Measurements from ENCODE around the gene AK1. TPM values are rescaled to one million over a fixed set of nuclear protein-coding genes. Genes with fewer than 3 reads are reported as not detected.

Gene AK1
- total RNA-seq, 1 donor from 2014 or later, result 60.2 TPM

DNA sequence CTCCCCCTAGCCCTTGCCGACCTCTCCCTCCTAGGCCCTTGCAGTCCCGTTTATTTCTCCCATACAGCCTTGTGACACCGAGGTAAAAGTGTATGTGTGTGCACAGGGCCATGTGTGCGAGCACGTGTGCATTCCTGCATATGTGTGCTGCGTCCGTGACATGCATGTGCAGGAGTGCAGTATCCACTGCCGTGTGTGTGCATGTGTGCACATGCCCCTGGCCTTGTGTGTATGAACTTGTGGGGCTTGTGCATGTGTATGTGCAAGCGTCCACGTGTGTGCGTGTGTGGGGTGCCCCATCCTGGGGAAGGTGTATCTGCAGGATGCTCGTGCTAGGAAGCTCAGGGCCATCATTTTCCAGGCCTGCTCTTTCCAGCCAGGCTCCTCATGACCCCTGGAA is 6.6 kb downstream of the AK1 start:
- intact Hi-C loops (cut with micrococcal nuclease), result loop anchor here (1.0 to 5.0 kb wide), 5 partner anchors 50 to 369 kb away; partner anchors contain the start of genes CDK9 and TOR2A

DNA sequence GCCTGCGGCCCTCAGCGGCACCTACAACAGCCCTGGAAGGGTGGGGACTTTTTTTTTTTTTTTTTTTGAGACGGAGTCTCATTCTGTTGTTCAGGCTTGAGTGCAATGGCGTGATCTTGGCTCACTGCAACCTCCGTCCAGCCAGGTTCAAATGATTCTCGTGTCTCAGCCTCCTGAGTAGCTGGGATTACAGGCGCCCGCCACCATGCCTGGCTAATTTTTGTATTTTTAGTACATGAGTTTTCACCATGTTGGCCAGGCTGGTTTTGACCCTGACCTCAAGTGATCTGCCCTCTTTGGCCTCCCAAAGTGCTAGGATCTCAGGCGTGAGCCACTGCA is 7.4 kb downstream of the AK1 start:
- intact Hi-C loops (cut with micrococcal nuclease), result loop anchor here (1.0 to 5.0 kb wide), 5 partner anchors 51 to 368 kb away; partner anchors contain the start of genes CDK9 and TOR2A

DNA sequence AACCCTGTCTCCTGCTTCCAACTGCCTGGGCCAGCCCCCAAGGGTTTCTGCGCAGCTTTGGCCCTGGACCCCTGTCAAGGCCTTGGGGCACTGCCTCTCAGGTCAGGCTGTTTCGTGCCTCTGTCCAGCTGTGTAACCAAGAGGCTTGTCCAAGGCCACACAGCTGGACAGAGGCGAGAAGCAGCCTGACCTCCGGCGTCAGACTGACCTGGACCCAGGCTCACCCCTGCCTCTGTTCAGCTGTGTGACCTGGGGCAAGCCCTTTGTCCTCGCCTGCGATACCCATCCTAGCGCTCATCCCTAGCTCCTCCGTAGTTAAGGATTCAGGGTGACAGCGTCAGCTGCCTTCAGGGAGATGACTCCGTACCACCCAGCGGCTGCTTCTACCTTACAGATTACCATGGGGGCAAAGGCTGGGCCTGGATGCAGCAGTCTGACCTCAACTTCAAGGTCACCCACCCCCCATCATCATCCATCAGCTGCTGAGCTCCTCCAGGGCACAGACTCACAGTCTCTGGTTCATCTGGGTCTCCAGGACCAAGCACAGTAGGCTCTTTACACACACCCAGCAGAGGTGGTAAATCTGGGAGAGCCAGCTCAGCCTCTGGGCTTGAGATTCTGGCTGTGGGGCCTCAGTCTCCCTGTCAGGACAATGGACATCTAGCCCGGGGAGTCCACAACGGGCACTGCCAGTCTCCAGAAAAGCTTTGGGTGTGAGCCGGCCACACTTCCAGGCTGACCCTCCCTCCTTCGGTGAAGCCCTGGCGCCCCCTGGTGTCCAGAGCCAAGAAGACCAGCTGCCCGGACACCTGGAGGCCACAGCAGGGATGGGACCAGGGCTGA is 7.9 kb downstream of the AK1 start:
- intact Hi-C loops (cut with micrococcal nuclease), result loop anchor here (1.0 to 5.0 kb wide), 7 partner anchors 52 to 367 kb away; partner anchors contain the start of genes CDK9, FPGS and TOR2A

GRCh38 chr9:127868278-127868902 is 9.1 kb downstream of the AK1 start:
- intact Hi-C loops (cut with micrococcal nuclease), result loop anchor here (5.0 kb wide), 1 partner anchor 66 kb away; the partner anchor contains the start of gene FPGS

GRCh38 chr9:127867356-127868277 is 9.9 kb downstream of the AK1 start:
- intact Hi-C loops (cut with micrococcal nuclease), result loop anchor here (5.0 kb wide), 1 partner anchor 65 kb away; the partner anchor contains the start of gene FPGS

- intact Hi-C loops (cut with micrococcal nuclease), result loop anchor here (5.0 kb wide), 1 partner anchor 64 kb away; the partner anchor contains the start of gene FPGS
Measured at GRCh38 chr9:127866535-127866934, 10.9 kb downstream of the AK1 start.

- intact Hi-C loops (cut with micrococcal nuclease), result loop anchor here (5.0 kb wide), 1 partner anchor 64 kb away; the partner anchor contains the start of gene FPGS
Measured at GRCh38 chr9:127865645-127866464, 11.6 kb downstream of the AK1 start.

DNA sequence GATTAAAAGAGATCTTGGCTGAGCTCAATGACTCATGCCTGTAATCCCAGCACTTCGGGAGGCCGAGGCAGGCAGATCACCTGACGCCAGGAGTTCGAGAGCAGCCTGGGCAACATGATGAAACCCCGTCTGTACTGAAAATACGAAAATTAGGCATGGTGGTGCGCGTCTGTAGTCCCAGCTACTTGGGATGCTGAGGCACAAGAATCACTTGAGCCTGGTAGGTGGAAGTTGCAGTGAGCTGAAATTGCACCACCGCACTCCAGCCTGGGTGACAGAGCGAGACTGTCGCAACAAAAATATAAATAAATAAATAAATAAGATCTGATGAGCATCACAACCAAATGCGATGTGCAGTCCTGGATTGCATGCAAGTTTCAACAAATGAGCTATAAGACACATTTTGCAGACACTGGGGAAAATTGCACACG is 14.3 kb downstream of the AK1 start:
- intact Hi-C loops (cut with micrococcal nuclease), result no loop called here

DNA sequence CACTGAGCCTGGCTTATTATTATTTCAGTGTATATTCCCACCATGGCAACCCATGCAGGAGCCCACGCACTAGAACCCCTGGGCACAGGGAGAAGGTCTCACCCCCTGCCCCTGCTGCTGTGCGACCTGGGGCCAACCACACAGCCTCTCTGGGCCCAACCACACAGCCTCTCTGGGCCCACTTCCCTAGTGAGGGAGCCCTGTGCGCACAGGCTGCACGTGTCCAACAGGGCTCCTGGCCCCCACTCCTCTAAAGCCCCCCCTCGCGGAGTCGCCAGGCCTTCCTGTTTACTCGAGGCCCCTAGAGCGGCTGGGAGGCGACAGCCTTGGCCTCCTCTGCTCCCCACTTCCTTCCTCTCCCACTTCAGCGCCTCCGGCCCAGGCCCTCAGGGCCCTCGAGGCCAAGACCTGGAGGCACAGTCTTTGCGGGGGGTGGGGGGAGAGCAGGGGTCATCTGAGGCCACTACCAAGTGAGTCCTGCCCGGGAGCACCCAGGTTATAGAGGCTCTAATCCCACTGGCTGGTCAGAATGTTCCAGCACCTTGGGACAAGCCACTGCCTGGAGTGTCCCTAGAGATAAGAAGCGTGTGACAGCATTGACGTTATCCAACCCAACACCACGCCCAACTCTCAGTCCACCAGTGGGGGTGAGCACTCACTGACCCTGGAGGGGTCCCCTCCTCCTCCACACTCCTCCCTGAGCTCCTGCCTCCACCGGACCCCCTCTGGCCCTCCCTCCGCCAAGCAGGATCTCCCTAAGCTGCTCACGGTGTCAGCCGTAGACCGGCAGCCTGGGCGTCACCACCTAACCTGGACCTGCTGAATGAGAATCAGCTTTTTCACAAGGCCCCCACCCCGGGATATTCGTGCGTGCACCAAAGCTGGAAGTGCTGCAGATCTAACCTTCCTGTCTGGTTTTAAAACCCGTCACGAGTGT is 15.1 kb downstream of the AK1 start:
- intact Hi-C loops (cut with micrococcal nuclease), result no loop called here

GRCh38 chr9:127860779-127861178 is 16.7 kb downstream of the AK1 start:
- intact Hi-C loops (cut with micrococcal nuclease), result no loop called here

- intact Hi-C loops (cut with micrococcal nuclease), result no loop called here
Measured at GRCh38 chr9:127860260-127860659, 17.2 kb downstream of the AK1 start.

DNA sequence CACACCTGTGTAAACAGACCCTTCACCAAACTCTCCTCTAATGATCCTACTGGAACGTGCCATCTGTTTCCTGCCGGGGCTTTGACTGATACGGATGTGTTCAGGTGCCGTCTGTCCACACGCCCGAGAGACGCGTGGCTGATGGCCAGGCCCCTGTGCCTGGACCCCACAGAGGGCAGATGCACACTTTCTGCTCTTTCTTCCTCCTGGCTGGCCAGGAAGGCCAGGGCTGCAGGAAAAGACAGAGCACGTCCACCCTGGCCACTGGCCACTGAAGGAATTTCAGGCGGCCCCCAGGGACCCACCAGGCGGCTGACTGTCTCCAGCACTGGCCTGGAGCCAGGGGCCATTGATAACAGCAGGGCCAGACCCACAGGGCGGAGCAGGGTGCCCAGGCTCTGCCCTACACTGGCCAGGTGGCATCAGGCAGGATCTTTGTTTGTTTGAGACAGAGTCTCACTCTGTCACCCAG is 19.4 kb downstream of the AK1 start:
- intact Hi-C loops (cut with micrococcal nuclease), result no loop called here

DNA sequence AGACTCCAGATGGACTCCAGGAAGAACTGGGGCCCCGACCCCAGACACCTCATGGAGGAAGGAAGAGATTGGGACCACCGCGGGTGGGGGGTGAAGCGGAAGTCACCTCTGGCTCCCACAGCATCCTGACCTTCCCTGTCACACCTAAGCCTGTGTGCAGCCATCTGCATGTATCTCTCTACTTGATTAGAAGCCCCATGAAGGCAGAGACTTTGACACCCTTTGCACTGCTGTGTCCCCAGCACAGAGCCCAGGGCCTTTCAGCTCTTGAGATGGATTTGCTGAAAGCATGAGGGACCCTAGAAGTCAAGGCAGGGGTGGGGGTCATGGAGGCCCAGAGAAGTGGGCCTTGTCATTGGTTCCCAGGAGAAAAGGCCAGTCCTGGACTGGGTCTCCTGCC is 20.2 kb downstream of the AK1 start:
- intact Hi-C loops (cut with micrococcal nuclease), result no loop called here

- intact Hi-C loops (cut with micrococcal nuclease), result no loop called here
Measured at GRCh38 chr9:127856729-127857116, 20.8 kb downstream of the AK1 start.

- intact Hi-C loops (cut with micrococcal nuclease), result no loop called here
Measured at GRCh38 chr9:127856094-127856728, 21.3 kb downstream of the AK1 start.

- intact Hi-C loops (cut with micrococcal nuclease), result no loop called here
Measured at GRCh38 chr9:127855522-127855921, 22.0 kb downstream of the AK1 start.

DNA sequence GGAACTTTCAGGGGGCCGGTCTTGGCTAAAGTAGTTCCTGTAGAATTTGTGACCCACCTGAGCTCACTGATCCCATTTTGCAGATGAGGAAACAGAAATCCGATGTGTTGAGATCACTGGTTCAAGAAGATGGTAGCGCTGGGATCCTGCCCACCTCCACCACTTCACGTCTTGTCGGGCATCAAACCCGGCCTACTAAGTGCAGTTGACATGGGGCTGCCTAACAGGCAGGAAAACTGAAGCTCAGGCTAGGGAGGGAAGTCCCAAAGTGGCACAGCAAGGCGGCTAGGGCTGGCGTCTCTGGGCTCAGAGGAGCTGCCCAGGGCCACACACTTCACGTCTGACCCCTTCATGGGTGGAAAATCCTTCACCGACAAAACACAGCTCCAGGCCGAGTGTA is 22.5 kb downstream of the AK1 start:
- intact Hi-C loops (cut with micrococcal nuclease), result no loop called here

DNA sequence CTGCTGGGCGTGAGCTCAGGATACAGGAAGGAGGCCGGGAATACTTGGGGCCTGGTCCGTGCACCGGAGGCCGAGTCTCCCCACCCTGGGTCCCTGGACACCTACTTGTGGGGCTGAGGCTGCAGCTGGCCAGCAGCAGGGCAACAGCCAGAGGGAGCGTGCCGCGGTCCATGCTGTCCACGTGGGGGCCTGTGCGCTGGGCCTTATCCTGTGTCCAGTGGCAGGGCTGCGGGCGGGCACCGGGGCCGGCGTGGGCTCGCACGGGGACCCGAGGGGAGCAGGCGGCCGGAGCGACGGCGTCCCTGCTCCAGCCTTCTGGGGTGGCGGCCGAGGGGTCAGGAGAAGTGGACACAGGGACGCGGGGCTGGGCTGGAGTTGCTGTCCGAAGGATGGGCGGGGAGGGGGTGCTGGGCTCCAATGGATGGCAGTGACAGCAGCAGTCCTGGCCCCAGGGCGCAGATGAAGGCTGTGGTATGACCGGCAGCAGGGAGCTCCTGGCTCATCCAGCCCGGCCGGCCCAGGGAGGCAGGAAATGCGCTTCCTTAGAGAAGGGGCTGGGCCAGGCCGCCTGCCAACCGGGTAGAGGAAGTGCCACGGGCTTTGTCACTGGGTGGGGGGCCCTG is 23.2 kb downstream of the AK1 start, which contains the start of gene ENG:
Gene ENG (minus strand): TSS at position 475 of the 623 bp plus-strand sequence. CDS start 303 bp downstream, at position 172.
- intact Hi-C loops (cut with micrococcal nuclease), result no loop called here
